BLaER1 treated with 17β-estradiol and CSF1 and Interleukin-3, amounts not matched to agents 10 nM and 100 nM (cell line): ENCODE measurements around the gene DDX23.
A peak's percentile ranks its signal among the peaks of the same experiment; 100 is the strongest.
"Not testable (repeated sequence)": the region's sequence is repeated elsewhere in the genome, so short reads cannot be mapped to it uniquely, and the experiment has no call there.

Experiments used
- H3K27ac ChIP-seq, 11 experiments: shearing (Covaris generic); formaldehyde crosslinking; 2 replicates each; pipeline ENCODE4 v1.8.1; 2022
- H3K27me3 ChIP-seq, 11 experiments: shearing (Covaris generic); formaldehyde crosslinking; 2 replicates each; pipeline ENCODE4 v1.8.1; 2022
- H3K36me3 ChIP-seq, 11 experiments: shearing (Covaris generic); formaldehyde crosslinking; 2 replicates each; pipeline ENCODE4 v1.8.1; 2022
- H3K4me1 ChIP-seq, 10 experiments: shearing (Covaris generic); formaldehyde crosslinking; 2 replicates each; pipeline ENCODE4 v1.8.1; 2022
- H3K4me2 ChIP-seq, 11 experiments: shearing (Covaris generic); formaldehyde crosslinking; 2 replicates each; pipeline ENCODE4 v1.8.1; 2022
- H3K4me3 ChIP-seq, 10 experiments: shearing (Covaris generic); formaldehyde crosslinking; 2 replicates each; pipeline ENCODE4 v1.8.1; 2022
- H3K9ac ChIP-seq, 11 experiments: shearing (Covaris generic); formaldehyde crosslinking; 2 replicates each; pipeline ENCODE4 v1.8.1; 2022
- H3K9me3 ChIP-seq, 11 experiments: shearing (Covaris generic); formaldehyde crosslinking; replicated peaks in 1 of 11; 2 replicates each; pipeline ENCODE4 v1.8.1; 2022
- H4K20me1 ChIP-seq, 11 experiments: shearing (Covaris generic); formaldehyde crosslinking; 2 replicates each; pipeline ENCODE4 v1.8.1; 2022
- Cebpa-rat ChIP-seq, 11 experiments: shearing (Covaris generic); IDR thresholded peaks; 2 replicates each; pipeline ENCODE4 v1.8.1; 2022

The DDX23 gene

GRCh38 chr12:48882315-48882687 is 30.3 kb upstream of the DDX23 start:
- H3K4me3 ChIP-seq = no peak overlapping the region
- H3K27ac ChIP-seq = no peak overlapping the region
- H3K9ac ChIP-seq = no peak overlapping the region
- TF ChIP-seq Cebpa-rat (IDR thresholded peaks at IDR 0.05) = no peak
- no peaks in the 10 kb centered on the region for H3K9me3 ChIP-seq
- H3K36me3 ChIP-seq = no peaks in the 10 kb centered on the region
- peaks cover 9 to 36% (median 30%) of the 10 kb centered on the region in 11 experiments; a peak in 17 of 22 replicates for H3K27me3 ChIP-seq
- H4K20me1 ChIP-seq = no peaks in the 10 kb centered on the region
- peaks cover 7 to 10% (median 9%) of the 10 kb centered on the region in 10 experiments; a peak in 19 of 20 replicates for H3K4me1 ChIP-seq
- peak overlapping the region; percentile 8 to 60 (median 45); a peak in 20 of 22 replicates for H3K4me2 ChIP-seq

- Histone ChIP-seq H3K4me1 (peaks cover 7 to 10% (median 9%) of the 10 kb centered on the region in 10 experiments; a peak in 19 of 20 replicates), H3K9ac (no peak overlapping the region), H3K4me3 (no peak overlapping the region), H3K9me3 (no peaks in the 10 kb centered on the region), H3K4me2 (peak overlapping the region; percentile 8 to 60 (median 45); a peak in 20 of 22 replicates), H3K27me3 (peaks cover 9 to 36% (median 30%) of the 10 kb centered on the region in 11 experiments; a peak in 17 of 22 replicates), H3K27ac (no peak overlapping the region), H4K20me1 (no peaks in the 10 kb centered on the region), H3K36me3 (no peaks in the 10 kb centered on the region)
- no peak for TF ChIP-seq Cebpa-rat (IDR thresholded peaks at IDR 0.05)
Observed at GRCh38 chr12:48881686-48882314, 29.8 kb upstream of the DDX23 start.

- Histone ChIP-seq H4K20me1 (no peaks in the 10 kb centered on the region), H3K27ac (no peak overlapping the region), H3K4me1 (peaks cover 7 to 10% (median 9%) of the 10 kb centered on the region in 10 experiments; a peak in 19 of 20 replicates), H3K9ac (no peak overlapping the region), H3K36me3 (no peaks in the 10 kb centered on the region), H3K27me3 (peaks cover 9 to 36% (median 30%) of the 10 kb centered on the region in 11 experiments; a peak in 17 of 22 replicates), H3K4me3 (no peak overlapping the region), H3K9me3 (no peaks in the 10 kb centered on the region), H3K4me2 (no peak overlapping the region)
- TF ChIP-seq Cebpa-rat (IDR thresholded peaks at IDR 0.05) = no peak
Observed at GRCh38 chr12:48880647-48881046, 28.7 kb upstream of the DDX23 start.

DNA sequence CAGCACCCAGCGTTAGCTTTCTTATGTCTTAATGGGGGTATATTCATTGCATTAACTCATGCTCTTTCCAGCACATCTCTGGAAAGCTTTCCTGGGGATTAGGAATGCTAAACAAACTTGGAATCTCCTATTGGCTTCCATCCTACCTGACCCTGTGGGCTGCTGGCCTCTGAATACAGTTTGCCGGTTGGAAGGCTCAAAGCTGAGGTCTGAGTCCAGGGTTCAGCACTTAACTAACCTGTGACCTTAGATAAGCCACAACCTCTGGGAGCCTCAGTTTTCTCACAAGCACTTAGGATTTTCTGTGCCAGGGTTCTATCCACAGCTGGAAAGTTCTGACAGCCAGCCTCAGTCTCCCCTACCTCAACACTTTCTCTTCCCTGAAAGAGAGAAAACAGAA is 26.6 kb upstream of the DDX23 start:
- Histone ChIP-seq H3K36me3 (no peaks in the 10 kb centered on the region), H4K20me1 (no peaks in the 10 kb centered on the region), H3K9ac (no peak overlapping the region), H3K4me1 (peaks cover 7 to 10% (median 9%) of the 10 kb centered on the region in 10 experiments; a peak in 19 of 20 replicates), H3K4me2 (no peak overlapping the region), H3K4me3 (no peak overlapping the region), H3K27ac (no peak overlapping the region), H3K27me3 (peaks cover 9 to 36% (median 30%) of the 10 kb centered on the region in 11 experiments; a peak in 17 of 22 replicates), H3K9me3 (no peaks in the 10 kb centered on the region)
- TF ChIP-seq Cebpa-rat (IDR thresholded peaks at IDR 0.05) = no peak

DNA sequence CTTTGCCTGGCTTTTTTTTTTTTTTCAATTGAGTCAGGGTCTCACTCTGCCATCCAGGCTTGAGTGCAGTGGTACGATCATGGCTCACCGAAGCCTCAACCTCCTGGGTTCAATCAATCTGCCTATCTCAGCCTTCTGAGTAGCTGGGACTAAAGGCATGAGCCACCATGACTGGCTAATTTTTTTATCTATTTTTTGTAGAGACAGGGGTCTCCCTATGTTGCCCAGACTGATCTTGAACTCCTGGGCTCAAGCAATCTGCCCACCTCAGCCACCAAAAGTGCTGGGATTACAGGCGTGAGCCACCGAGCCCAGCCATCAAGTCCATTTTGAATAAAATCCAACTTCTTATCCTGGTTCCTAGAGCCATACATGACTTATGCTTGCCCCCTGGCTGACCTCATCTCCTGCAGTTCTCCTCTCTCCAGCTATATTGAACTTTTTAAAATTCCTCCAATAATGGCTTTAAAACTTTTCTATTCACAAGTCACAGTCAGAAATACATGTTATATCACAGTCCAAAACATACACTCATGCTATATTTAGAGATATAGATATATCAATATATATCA is 24.1 kb upstream of the DDX23 start:
- no peak overlapping the region for H3K9ac ChIP-seq
- H3K36me3 ChIP-seq = no peaks in the 10 kb centered on the region
- H3K9me3 ChIP-seq = no peaks in the 10 kb centered on the region
- no peaks in the 10 kb centered on the region for H3K4me1 ChIP-seq
- no peak overlapping the region for H3K4me2 ChIP-seq
- no peak overlapping the region for H3K4me3 ChIP-seq
- no peaks in the 10 kb centered on the region for H4K20me1 ChIP-seq
- TF ChIP-seq Cebpa-rat (IDR thresholded peaks at IDR 0.05) = no peak
- H3K27me3 ChIP-seq = peaks cover 0 to 15% (median 10%) of the 10 kb centered on the region in 11 experiments; a peak in 10 of 22 replicates
- no peak overlapping the region for H3K27ac ChIP-seq

DNA sequence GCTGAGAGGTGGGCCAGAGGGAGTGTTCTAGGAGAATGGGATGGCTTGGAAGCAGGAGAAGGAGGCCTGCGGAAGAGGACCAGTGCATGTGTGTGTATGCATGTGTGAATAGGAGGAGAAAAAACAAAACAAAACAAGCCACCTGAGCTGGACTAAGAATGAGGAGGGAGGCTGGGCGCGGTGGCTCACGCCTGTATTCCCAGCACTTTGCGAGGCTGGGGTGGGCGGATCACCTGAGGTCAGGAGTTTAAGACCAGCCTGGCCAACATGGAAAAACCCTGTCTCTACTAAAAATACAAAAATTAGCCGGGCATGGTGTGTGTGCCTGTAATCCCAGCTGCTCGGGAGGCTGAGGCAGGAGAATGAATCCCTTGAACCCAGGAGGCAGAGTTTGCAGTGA is 21.6 kb upstream of the DDX23 start:
- H3K36me3 ChIP-seq, H3K4me1 ChIP-seq, H3K4me2 ChIP-seq, H3K27me3 ChIP-seq, H3K27ac ChIP-seq, H3K9me3 ChIP-seq, H3K9ac ChIP-seq, H4K20me1 ChIP-seq, H3K4me3 ChIP-seq: not testable (repeated sequence)

- Histone ChIP-seq H3K9ac (no peak overlapping the region), H3K27ac (no peak overlapping the region), H3K4me2 (no peak overlapping the region), H4K20me1 (no peaks in the 10 kb centered on the region), H3K36me3 (no peaks in the 10 kb centered on the region), H3K4me1 (no peaks in the 10 kb centered on the region), H3K4me3 (no peak overlapping the region), H3K9me3 (no peaks in the 10 kb centered on the region), H3K27me3 (no peaks in the 10 kb centered on the region)
- TF ChIP-seq Cebpa-rat (IDR thresholded peaks at IDR 0.05) = no peak
Observed at GRCh38 chr12:48873096-48873495, 21.1 kb upstream of the DDX23 start.

DNA sequence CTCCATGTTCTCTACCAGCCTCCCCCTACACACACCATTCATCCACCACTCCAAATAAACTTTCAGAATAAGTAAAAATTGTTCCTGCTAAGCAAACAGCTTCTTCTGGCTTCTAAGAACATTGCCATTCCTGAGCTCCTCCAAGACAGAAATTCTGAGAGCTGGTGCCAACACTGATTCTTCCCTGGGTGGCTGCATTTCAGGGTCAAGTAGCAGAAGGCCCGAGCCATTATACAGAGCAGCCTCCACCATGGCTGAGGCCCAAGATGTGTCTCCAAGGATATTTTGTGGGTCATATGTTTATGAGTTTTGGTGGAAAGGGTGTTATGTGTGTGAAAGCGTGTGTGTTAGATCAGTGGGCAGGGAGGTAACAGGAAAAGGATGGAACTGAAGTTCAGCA is 17.2 kb upstream of the DDX23 start:
- Histone ChIP-seq H3K9ac (no peak overlapping the region), H4K20me1 (peaks cover 0 to 12% (median 0%) of the 10 kb centered on the region in 11 experiments; a peak in 2 of 22 replicates), H3K9me3 (no peaks in the 10 kb centered on the region), H3K27me3 (peaks cover 8 to 21% (median 15%) of the 10 kb centered on the region in 11 experiments), H3K4me2 (no peak overlapping the region), H3K4me1 (peaks cover 17 to 22% (median 20%) of the 10 kb centered on the region in 10 experiments), H3K36me3 (no peaks in the 10 kb centered on the region), H3K27ac (no peak overlapping the region), H3K4me3 (no peak overlapping the region)
- no peak for TF ChIP-seq Cebpa-rat (IDR thresholded peaks at IDR 0.05)

GRCh38 chr12:48868451-48868850 is 16.5 kb upstream of the DDX23 start:
- Histone ChIP-seq H3K9ac (no peak overlapping the region), H3K36me3 (no peaks in the 10 kb centered on the region), H3K9me3 (no peaks in the 10 kb centered on the region), H3K4me2 (no peak overlapping the region), H4K20me1 (peaks cover 0 to 12% (median 0%) of the 10 kb centered on the region in 11 experiments; a peak in 2 of 22 replicates), H3K4me1 (peaks cover 17 to 27% (median 24%) of the 10 kb centered on the region in 10 experiments), H3K27me3 (peaks cover 15 to 28% (median 23%) of the 10 kb centered on the region in 11 experiments), H3K4me3 (no peak overlapping the region), H3K27ac (no peak overlapping the region)
- TF ChIP-seq Cebpa-rat (IDR thresholded peaks at IDR 0.05) = no peak
